Fibroblast of lung (primary cell): ENCODE measurements around the gene NF1. TPM values are rescaled to one million over a fixed set of nuclear protein-coding genes. Genes with fewer than 3 reads are reported as not detected.

ENCODE experiments used
- DNase-seq, 2 donors: peaks; one replicate each; pipeline versions ENCODE4 v3.0.0 to v3.0.0-alpha.2; 2010; ENCODE audit warnings: low read depth in 2 of 2
- H2AFZ ChIP-seq: 2 replicates; pipeline ENCODE4 v1.5.1; 2012; ENCODE audit warnings: low read length, control low read depth, inconsistent platforms
- H3K27ac ChIP-seq: 2 replicates; pipeline ENCODE4 v1.5.1; 2011; ENCODE audit warnings: low read length, control low read depth; ENCODE audit not compliant: insufficient read depth
- H3K27me3 ChIP-seq: 2 replicates; pipeline ENCODE4 v1.5.1; 2011; ENCODE audit warnings: mild to moderate bottlenecking, low read length; ENCODE audit not compliant: control insufficient read depth, insufficient read depth
- H3K36me3 ChIP-seq: 2 replicates; pipeline ENCODE4 v1.5.1; 2011; ENCODE audit warnings: low read length; ENCODE audit not compliant: control insufficient read depth, insufficient read depth
- H3K4me1 ChIP-seq: 2 replicates; pipeline ENCODE4 v1.5.1; 2011; ENCODE audit warnings: low read length; ENCODE audit not compliant: control insufficient read depth, insufficient read depth; ENCODE audit errors: extremely low read depth
- H3K4me2 ChIP-seq: 2 replicates; pipeline ENCODE4 v1.5.1; 2011; ENCODE audit warnings: low read length, control low read depth; ENCODE audit not compliant: insufficient read depth; ENCODE audit errors: extremely low read depth
- H3K4me3 ChIP-seq, 4 experiments: fragments of 200-600 bp in 1 of 4; sonication (generic) in 1 of 4; replicated peaks in 1 of 4; 2 replicates each; pipeline ENCODE4 v1.5.1; 2011 to 2016; ENCODE audit warnings: low read length in 4 of 4, low read depth in 3 of 4, mild to moderate bottlenecking in 3 of 4, control low read depth in 2 of 4, inconsistent platforms in 1 of 4, mixed read lengths in 1 of 4; ENCODE audit not compliant: insufficient read depth in 1 of 4; ENCODE audit errors: control extremely low read depth in 1 of 4
- H3K79me2 ChIP-seq: 2 replicates; pipeline ENCODE4 v1.5.1; 2012; ENCODE audit warnings: mild to moderate bottlenecking, low read length, inconsistent platforms; ENCODE audit not compliant: control insufficient read depth, insufficient read depth
- H3K9ac ChIP-seq: 2 replicates; pipeline ENCODE4 v1.5.1; 2011; ENCODE audit warnings: mild to moderate bottlenecking, low read length, control low read depth; ENCODE audit not compliant: insufficient read depth
- H3K9me3 ChIP-seq: 2 replicates; pipeline ENCODE4 v1.5.1; 2012; ENCODE audit warnings: low read depth, low read length; ENCODE audit not compliant: control insufficient read depth, insufficient read depth
- H4K20me1 ChIP-seq: 2 replicates; pipeline ENCODE4 v1.5.1; 2011; ENCODE audit warnings: low read length; ENCODE audit not compliant: control insufficient read depth, insufficient read depth; ENCODE audit errors: extremely low read depth
- CTCF ChIP-seq, 2 donors: IDR thresholded peaks in 1 of 2; conservative IDR thresholded peaks in 1 of 2; 1 replicate in 1 of 2; 2 replicates in 1 of 2; pipeline ENCODE4 v1.5.1; 2011 to 2012; ENCODE audit warnings: low read length in 2 of 2, control low read depth in 1 of 2, inconsistent platforms in 1 of 2, low read depth in 1 of 2, mild to moderate bottlenecking in 1 of 2
- EZH2 ChIP-seq: IDR thresholded peaks from 2 replicates; pipeline ENCODE4 v1.5.1; 2012; ENCODE audit warnings: low read length, control low read depth, mild to moderate bottlenecking; ENCODE audit errors: missing control alignments
- polyA plus RNA-seq, 2 donors: library from polyadenylated mRNA; depleted of rRNA in 1 of 2; stranded (reverse) in 1 of 2; unstranded in 1 of 2; fragments of >200 nt; gene quantifications; 2 replicates each; pipeline ENCODE4 v1.2.1, GENCODE V29; 2011 to 2012; ENCODE audit warnings: missing spikeins in 1 of 2
- total RNA-seq: library from RNA; depleted of rRNA; stranded (reverse); fragments of >200 nt; gene quantifications from 2 replicates; pipeline ENCODE4 v1.2.1, GENCODE V29; 2014

NF1 gene
- total and polyA plus RNA-seq, 2 donors (not counting 1 experiment from before 2014, with no cell fraction given), result 52.8 to 78.8 TPM

GRCh38 chr17:31327534-31328159, 232.9 kb downstream of the NF1 start:
- Histone ChIP-seq H3K9ac (no peak overlapping the region), H3K27ac (peak overlapping the region; percentile 75), H3K27me3 (no peaks in the 10 kb centered on the region), H3K4me3 (no peak overlapping the region), H4K20me1 (no peaks in the 10 kb centered on the region), H3K79me2 (no peaks in the 10 kb centered on the region), H2AFZ (no peak overlapping the region), H3K36me3 (peaks cover 2% of the 10 kb centered on the region), H3K9me3 (no peaks in the 10 kb centered on the region), H3K4me1 (peaks cover 10% of the 10 kb centered on the region), H3K4me2 (peak overlapping the region; percentile 20)
- TF ChIP-seq EZH2 (no peak), CTCF (conservative IDR thresholded peaks at IDR 0.05 in 1 of 2, IDR thresholded peaks at IDR 0.05 in 1 of 2; ENCODE audit: low read depth in 1 of 2, low read length in 2 of 2) (no peak)
- peak; percentile 82 to 95 for DNase-seq

GRCh38 chr17:31328160-31328535, 233.4 kb downstream of the NF1 start:
- H3K4me3 ChIP-seq, result no peak overlapping the region
- H3K9ac ChIP-seq, result no peak overlapping the region

GRCh38 chr17:31329221-31329620, 234.4 kb downstream of the NF1 start:
- Histone ChIP-seq H3K27me3 (no peaks in the 10 kb centered on the region), H2AFZ (no peak overlapping the region), H3K4me1 (peaks cover 10% of the 10 kb centered on the region), H3K4me2 (no peak overlapping the region), H3K4me3 (no peak overlapping the region), H3K9me3 (no peaks in the 10 kb centered on the region), H4K20me1 (no peaks in the 10 kb centered on the region), H3K79me2 (no peaks in the 10 kb centered on the region), H3K36me3 (peaks cover 2% of the 10 kb centered on the region), H3K9ac (no peak overlapping the region), H3K27ac (no peak overlapping the region)
- DNase-seq, result no peak
- TF ChIP-seq CTCF (conservative IDR thresholded peaks at IDR 0.05 in 1 of 2, IDR thresholded peaks at IDR 0.05 in 1 of 2; ENCODE audit: low read depth in 1 of 2, low read length in 2 of 2) (no peak), EZH2 (no peak)

More at GRCh38 chr17:31328160-31328535, 233.4 kb downstream of the NF1 start:
- DNase-seq, result peak; percentile 48 to 76
- Histone ChIP-seq H3K36me3 (peaks cover 2% of the 10 kb centered on the region), H4K20me1 (no peaks in the 10 kb centered on the region), H3K9me3 (no peaks in the 10 kb centered on the region), H3K27ac (peak overlapping the region; percentile 33), H3K4me2 (no peak overlapping the region), H2AFZ (no peak overlapping the region), H3K79me2 (no peaks in the 10 kb centered on the region), H3K4me1 (peaks cover 10% of the 10 kb centered on the region), H3K27me3 (no peaks in the 10 kb centered on the region)
- TF ChIP-seq CTCF (conservative IDR thresholded peaks at IDR 0.05 in 1 of 2, IDR thresholded peaks at IDR 0.05 in 1 of 2; ENCODE audit: low read depth in 1 of 2, low read length in 2 of 2) (no peak), EZH2 (no peak)
